PC-9 (cell line): Measurements from ENCODE around the gene DENND2D. TPM values are rescaled to one million over a fixed set of nuclear protein-coding genes. Genes with fewer than 3 reads are reported as not detected.

Experiments used
- BruUV-seq: library from RNA; stranded (reverse); fragments of 400-500 nt; replicated peaks from 2 replicates; lab custom pipeline; 2021; lab: Mats Ljungman, UMichigan
- CTCF ChIA-PET: fragments of 300-600 bp; sonication (Branson Sonifier 250); formaldehyde crosslinking; loops from one replicate; lab custom pipeline; 2022; ENCODE audit warnings: antibody characterized with exemption; lab: Charles Lee
- POLR2A ChIA-PET: fragments of 300-600 bp; sonication (Branson Sonifier 250); formaldehyde crosslinking; loops from one replicate; lab custom pipeline; 2022; ENCODE audit warnings: antibody characterized with exemption; ENCODE audit not compliant: unreplicated experiment; lab: Charles Lee
- DNase-seq, 2 experiments: peaks; one replicate each; pipeline versions ENCODE4 v3.0.0 to v3.0.0-alpha.2; 2015 to 2022; ENCODE audit warnings: mixed read lengths in 1 of 2
- H2AFZ ChIP-seq: fragments of 200-600 bp; sonication (generic); 2 replicates; pipeline ENCODE4 v1.8.1; 2017; ENCODE audit warnings: antibody characterized with exemption
- H3F3A ChIP-seq: fragments of 200-600 bp; sonication (generic); 2 replicates; pipeline ENCODE4 v1.8.1; 2017; ENCODE audit warnings: antibody characterized with exemption, mild to moderate bottlenecking, low read depth; ENCODE audit not compliant: insufficient read depth
- H3K27ac ChIP-seq: fragments of 200-600 bp; sonication (generic); 2 replicates; pipeline ENCODE4 v1.6.1; 2016; ENCODE audit warnings: mixed run types
- H3K27me3 ChIP-seq: fragments of 200-600 bp; sonication (generic); 2 replicates; pipeline ENCODE4 v1.6.1; 2016; ENCODE audit warnings: low read depth, mixed run types; ENCODE audit not compliant: insufficient read depth
- H3K36me3 ChIP-seq: fragments of 200-600 bp; sonication (generic); 2 replicates; pipeline ENCODE4 v1.6.1; 2016; ENCODE audit warnings: low read depth, mixed run types
- H3K4me1 ChIP-seq: fragments of 200-600 bp; sonication (generic); replicated peaks from 2 replicates; pipeline ENCODE4 v1.6.1; 2016; ENCODE audit warnings: mixed run types; ENCODE audit not compliant: insufficient read depth
- H3K4me2 ChIP-seq: fragments of 200-600 bp; sonication (generic); 2 replicates; pipeline ENCODE4 v1.6.1; 2017; ENCODE audit warnings: mixed run types
- H3K4me3 ChIP-seq: fragments of 200-600 bp; sonication (generic); 2 replicates; pipeline ENCODE4 v1.6.1; 2016; ENCODE audit warnings: mixed run types
- H3K79me2 ChIP-seq: fragments of 200-600 bp; sonication (generic); 2 replicates; pipeline ENCODE4 v1.6.1; 2017; ENCODE audit warnings: low read depth, mixed run types
- H3K9me2 ChIP-seq: fragments of 200-600 bp; sonication (generic); 2 replicates; pipeline ENCODE4 v1.8.1; 2017; ENCODE audit warnings: mild to moderate bottlenecking; ENCODE audit not compliant: insufficient read depth
- H3K9me3 ChIP-seq: fragments of 200-600 bp; sonication (generic); 2 replicates; pipeline ENCODE4 v1.8.1; 2016; ENCODE audit warnings: low read depth; ENCODE audit not compliant: insufficient read depth
- H4K20me1 ChIP-seq: fragments of 200-600 bp; sonication (generic); 2 replicates; pipeline ENCODE4 v1.8.1; 2017; ENCODE audit not compliant: insufficient read depth
- CTCF ChIP-seq: fragments of 200-600 bp; sonication (generic); conservative IDR thresholded peaks from 2 replicates; pipeline ENCODE4 v1.6.1; 2017; ENCODE audit warnings: mixed run types, antibody characterized with exemption, mild to moderate bottlenecking, moderate library complexity
- EZH2 ChIP-seq: fragments of 200-600 bp; sonication (generic); IDR thresholded peaks from 2 replicates; pipeline ENCODE4 v1.8.0; 2017; ENCODE audit warnings: antibody characterized with exemption, low read depth
- intact Hi-C: fragments of 100-400 bp; cut with micrococcal nuclease; formaldehyde crosslinking; loops from one replicate; pipeline ENCODE4 v1.10.0; 2022; ENCODE audit not compliant: unreplicated experiment
- total RNA-seq: library from RNA; stranded (reverse); gene quantifications from 2 replicates; pipeline ENCODE4 v1.2.3, GENCODE V29; 2021

Gene DENND2D
- total RNA-seq, 1 experiment from 2014 or later: 44.9 TPM

DNA sequence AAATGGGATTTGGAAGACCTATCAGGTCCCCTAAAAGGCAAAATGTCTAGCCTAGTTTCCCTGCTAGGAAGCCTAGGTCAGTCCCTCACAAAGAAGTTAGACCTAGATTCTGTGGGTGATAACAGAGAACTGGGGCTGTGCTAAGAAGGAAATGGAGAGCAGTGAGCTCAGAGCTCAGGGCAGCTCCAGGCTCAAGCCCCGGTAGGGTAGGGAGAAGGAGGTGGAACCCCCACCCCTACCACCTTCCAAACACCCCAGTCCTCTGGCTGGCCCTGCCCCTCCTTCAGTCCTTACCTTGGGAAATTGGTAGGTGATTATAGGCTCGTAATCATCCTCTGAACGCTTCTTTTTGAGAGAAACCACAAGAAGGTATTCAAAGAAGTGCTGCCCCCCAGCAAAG is 1.1 kb downstream of the DENND2D start:
- TF ChIP-seq EZH2 (no peak), CTCF (no peak)
- Histone ChIP-seq H4K20me1 (no peaks in the 10 kb centered on the region), H3K4me1 (peaks cover 46% of the 10 kb centered on the region), H3K4me2 (no peak overlapping the region), H3K9me2 (no peaks in the 10 kb centered on the region), H3K9me3 (no peaks in the 10 kb centered on the region), H3K4me3 (no peak overlapping the region), H3K36me3 (0 out of 2 replicates have a peak, but pooled peaks cover 12% of the 10 kb centered on the region), H3K27ac (no peak overlapping the region), H3F3A (peaks cover 18% of the 10 kb centered on the region), H2AFZ (no peak overlapping the region), H3K27me3 (no peaks in the 10 kb centered on the region), H3K79me2 (peaks cover 31% of the 10 kb centered on the region)
- intact Hi-C loops: no loop called here
- POLR2A ChIA-PET: no interaction called here
- CTCF ChIA-PET: no interaction called here
- BruUV-seq: no TSS peak
- no peak for DNase-seq

DNA sequence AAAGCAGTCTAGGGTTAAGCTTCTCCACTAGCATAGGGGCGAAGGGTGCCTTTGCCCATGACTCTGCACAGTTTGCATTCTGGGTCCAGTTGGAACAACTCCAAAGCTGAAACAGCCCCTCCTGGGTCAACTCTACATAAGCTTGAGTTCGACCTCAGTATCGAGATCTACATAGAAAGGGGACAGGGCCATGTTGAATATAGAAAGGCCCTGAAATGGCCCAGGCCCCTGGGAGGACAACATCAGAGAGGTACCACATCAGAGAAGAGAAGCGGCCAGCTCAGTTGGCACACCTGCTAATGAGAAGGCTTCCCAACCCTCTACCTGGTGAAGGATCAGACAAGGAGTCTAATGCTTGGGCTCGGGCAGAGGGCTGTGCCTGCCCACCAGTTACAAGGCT is 1.6 kb downstream of the DENND2D start:
- no peak for TF ChIP-seq EZH2
- no peak for TF ChIP-seq CTCF
- peaks cover 23% of the 10 kb centered on the region for H3F3A ChIP-seq
- no TSS peak for BruUV-seq
- H3K79me2 ChIP-seq: peaks cover 31% of the 10 kb centered on the region
- CTCF ChIA-PET: no interaction called here
- no peak overlapping the region for H3K27ac ChIP-seq
- no peaks in the 10 kb centered on the region for H3K27me3 ChIP-seq
- H3K4me2 ChIP-seq: no peak overlapping the region
- H4K20me1 ChIP-seq: no peaks in the 10 kb centered on the region
- H3K4me3 ChIP-seq: no peak overlapping the region
- no peak overlapping the region for H2AFZ ChIP-seq
- no peak for DNase-seq
- H3K9me3 ChIP-seq: no peaks in the 10 kb centered on the region
- intact Hi-C loops: no loop called here
- POLR2A ChIA-PET: no interaction called here
- H3K9me2 ChIP-seq: no peaks in the 10 kb centered on the region
- H3K4me1 ChIP-seq: peaks cover 51% of the 10 kb centered on the region
- H3K36me3 ChIP-seq: 0 out of 2 replicates have a peak, but pooled peaks cover 15% of the 10 kb centered on the region

DNA sequence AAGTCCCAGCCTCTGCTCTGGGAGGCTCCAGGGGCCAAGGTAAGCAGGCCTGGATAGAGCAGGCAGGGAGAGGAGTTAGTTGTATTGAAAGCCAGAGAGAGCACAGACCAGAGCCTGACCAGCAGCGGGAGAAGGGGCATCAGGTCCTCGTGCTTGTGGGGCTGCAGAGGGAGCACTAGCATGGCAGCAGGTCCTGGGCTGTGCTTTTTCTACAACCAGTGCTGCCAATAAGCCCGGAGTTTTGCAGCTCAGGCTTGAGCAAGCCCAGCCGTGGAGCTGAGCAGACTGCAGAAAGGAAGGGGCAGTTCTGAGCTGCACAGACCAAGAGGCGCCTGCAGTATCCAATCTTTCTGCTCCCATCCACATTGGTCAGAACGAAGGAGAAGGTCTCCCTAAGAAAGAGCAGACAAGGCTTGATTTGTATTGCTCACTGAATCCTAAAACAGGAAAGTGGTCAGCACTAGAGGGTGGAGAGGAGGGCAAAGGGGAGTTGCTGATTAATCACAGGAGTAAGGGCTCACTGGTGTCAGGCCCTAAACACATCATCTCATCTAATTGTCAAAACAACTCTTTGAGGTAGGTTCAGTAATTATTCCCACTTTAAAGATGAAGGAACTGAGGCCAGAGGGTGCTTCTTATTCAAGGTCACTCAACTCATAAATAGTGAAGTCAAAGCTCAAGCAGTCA is 2.7 kb downstream of the DENND2D start:
- Histone ChIP-seq H3K27me3 (no peaks in the 10 kb centered on the region), H3K9me2 (no peaks in the 10 kb centered on the region), H3K4me2 (no peak overlapping the region), H3K79me2 (peaks cover 23% of the 10 kb centered on the region), H3K4me1 (peaks cover 54% of the 10 kb centered on the region), H3K27ac (no peak overlapping the region), H3K9me3 (no peaks in the 10 kb centered on the region), H3K36me3 (0 out of 2 replicates have a peak, but pooled peaks cover 15% of the 10 kb centered on the region), H3F3A (peaks cover 15% of the 10 kb centered on the region), H3K4me3 (no peak overlapping the region), H4K20me1 (no peaks in the 10 kb centered on the region), H2AFZ (no peak overlapping the region)
- intact Hi-C loops: no loop called here
- BruUV-seq: no TSS peak
- POLR2A ChIA-PET: no interaction called here
- no peak for DNase-seq
- TF ChIP-seq EZH2 (no peak), CTCF (0 out of 2 replicates have a peak, but pooled peaks have one; percentile 22)
- CTCF ChIA-PET: no interaction called here
